K562 (cell line): ENCODE results near the gene SMIM21. TPM values are rescaled to one million over a fixed set of nuclear protein-coding genes. Genes with fewer than 3 reads are reported as not detected.

Experiments
- ATAC-seq: fragments of 200-7000 bp; cut with Tn5 transposase; 3 replicates; pipeline ENCODE4 v1.9.1; 2020; ENCODE audit warnings: moderate library complexity
- BruUV-seq: library from RNA; stranded (reverse); fragments of 400-500 nt; replicated peaks from 2 replicates; lab custom pipeline; 2021; lab: Mats Ljungman, UMichigan
- CTCF ChIA-PET: fragments of 300-600 bp; formaldehyde crosslinking; extraction: SDS; loops from one replicate; lab custom pipeline; 2021; ENCODE audit warnings: low intra/inter-chr PET ratio; lab: Yijun Ruan, JAX
- POLR2A ChIA-PET: fragments of 300-600, 350-650 bp; sonication (Branson Sonifier 250); formaldehyde crosslinking; extraction: SDS; loops from one replicate; lab custom pipeline; 2021; ENCODE audit warnings: antibody characterized with exemption, inconsistent platforms; lab: Yijun Ruan, JAX
- DNase-seq, 4 experiments: peaks; one replicate each; pipeline versions ENCODE4 v3.0.0 to v3.0.0-alpha.2; 2011 to 2018; ENCODE audit warnings: low spot score in 3 of 4, mixed read lengths in 3 of 4; ENCODE audit errors: extremely low read depth in 1 of 4
- FAIRE-seq: peaks from 2 replicates; lab custom pipeline; 2011; peaks lifted over from hg19 to GRCh38; lab: Jason Lieb, UNC
- H2AFZ ChIP-seq: 2 replicates; pipeline ENCODE4 v1.6.0; 2011; ENCODE audit warnings: low read depth, low read length, control low read depth, inconsistent platforms
- H3K27ac ChIP-seq: fragments of 200-600 bp; 3 replicates; pipeline ENCODE4 v1.8.0; 2011; ENCODE audit warnings: low read depth, mild to moderate bottlenecking, control low read depth, inconsistent platforms, low read length, moderate library complexity, mixed read lengths; ENCODE audit errors: extremely low read depth
- H3K27me3 ChIP-seq, 2 experiments: fragments of 300-600 bp in 1 of 2; 2 replicates in 1 of 2; 3 replicates in 1 of 2; pipeline versions ENCODE4 v1.6.0 to v1.8.0; 2011; ENCODE audit warnings: inconsistent platforms in 2 of 2, low read length in 2 of 2, mild to moderate bottlenecking in 1 of 2, mixed read lengths in 1 of 2, moderate library complexity in 1 of 2; ENCODE audit not compliant: control insufficient read depth in 2 of 2, insufficient read depth in 2 of 2
- H3K36me3 ChIP-seq: fragments of 300-600 bp; 3 replicates; pipeline ENCODE4 v1.8.0; 2011; ENCODE audit warnings: mild to moderate bottlenecking, low read length, inconsistent platforms; ENCODE audit not compliant: control insufficient read depth, insufficient read depth
- H3K4me1 ChIP-seq, 2 experiments: fragments of 200-600 bp in 1 of 2; replicated peaks in 1 of 2; 2 replicates in 1 of 2; 3 replicates in 1 of 2; pipeline versions ENCODE4 v1.5.1 to v1.8.0; 2011; ENCODE audit warnings: inconsistent platforms in 2 of 2, low read length in 2 of 2, mild to moderate bottlenecking in 1 of 2, mixed read lengths in 1 of 2, moderate library complexity in 1 of 2; ENCODE audit not compliant: control insufficient read depth in 2 of 2, insufficient read depth in 2 of 2
- H3K4me2 ChIP-seq: 2 replicates; pipeline ENCODE4 v1.6.1; 2011; ENCODE audit warnings: low read length, control low read depth, inconsistent platforms, mixed read lengths; ENCODE audit not compliant: insufficient read depth
- H3K4me3 ChIP-seq: fragments of 200-600 bp; sonication (generic), shearing (Covaris generic); 2 replicates; pipeline ENCODE4 v1.5.1; 2016; ENCODE audit warnings: control low read depth, inconsistent platforms
- H3K79me2 ChIP-seq: fragments of 200-600 bp; 3 replicates; pipeline ENCODE4 v1.8.0; 2011; ENCODE audit warnings: low read length, inconsistent platforms; ENCODE audit not compliant: control insufficient read depth, insufficient read depth
- H3K9ac ChIP-seq, 2 experiments: 2 replicates each; pipeline versions ENCODE4 v1.6.0 to v1.6.1; 2011; ENCODE audit warnings: low read depth in 2 of 2, low read length in 2 of 2, control low read depth in 1 of 2, inconsistent platforms in 1 of 2, mild to moderate bottlenecking in 1 of 2, mixed read lengths in 1 of 2; ENCODE audit not compliant: insufficient read depth in 1 of 2
- H3K9me1 ChIP-seq: one replicate; pipeline ENCODE4 v1.6.0; 2011; ENCODE audit warnings: inconsistent platforms, mild to moderate bottlenecking, low read length, moderate library complexity; ENCODE audit not compliant: control insufficient read depth, insufficient read depth
- H3K9me3 ChIP-seq: replicated peaks from 2 replicates; pipeline ENCODE4 v1.5.1; 2011; ENCODE audit warnings: low read depth, low read length, inconsistent platforms; ENCODE audit not compliant: control insufficient read depth, insufficient read depth
- H4K20me1 ChIP-seq: replicated peaks from 2 replicates; pipeline ENCODE4 v1.6.1; 2011; ENCODE audit warnings: low read length, inconsistent platforms, mixed read lengths; ENCODE audit not compliant: control insufficient read depth, insufficient read depth
- CEBPB ChIP-seq: fragments of 450-650 bp; IDR thresholded peaks from 2 replicates; pipeline ENCODE4 v1.6.1; 2016; ENCODE audit warnings: missing genetic modification characterization, missing compliant biosample characterization
- ETS1 ChIP-seq: conservative IDR thresholded peaks from 2 replicates; pipeline ENCODE4 v1.6.1; 2011; ENCODE audit warnings: low read depth, mild to moderate bottlenecking, low read length; ENCODE audit not compliant: control insufficient read depth
- GATAD2B ChIP-seq: fragments of 450-650 bp; IDR thresholded peaks from 2 replicates; pipeline ENCODE4 v1.6.1; 2017; ENCODE audit warnings: mild to moderate bottlenecking, borderline replicate concordance
- L3MBTL2 ChIP-seq: fragments of 450-650 bp; IDR thresholded peaks from 2 replicates; pipeline ENCODE4 v1.6.1; 2016; ENCODE audit warnings: mild to moderate bottlenecking, moderate library complexity
- MED1 ChIP-seq: sonication (generic); formaldehyde crosslinking; IDR thresholded peaks from 2 replicates; pipeline ENCODE4 v1.8.1; 2023; ENCODE audit warnings: missing genetic modification reagents, borderline replicate concordance
- POLR3G ChIP-seq: IDR thresholded peaks from 2 replicates; pipeline ENCODE4 v1.6.1; 2011; ENCODE audit not compliant: insufficient read length, insufficient replicate concordance; ENCODE audit errors: extremely low read depth
- SREBF1 ChIP-seq: fragments of 150-350 bp; IDR thresholded peaks from 2 replicates; pipeline ENCODE4 v1.6.1; 2014; ENCODE audit warnings: antibody characterized with exemption, low read depth, low read length, borderline replicate concordance
- TSHZ1 ChIP-seq: fragments of 250-450 bp; sonication (Bioruptor Pico); IDR thresholded peaks from 2 replicates; pipeline ENCODE4 v1.4.0; 2020; ENCODE audit warnings: mild to moderate bottlenecking, moderate library complexity
- ZNF311 ChIP-seq: fragments of 250-450 bp; sonication (Bioruptor Pico); IDR thresholded peaks from 2 replicates; pipeline ENCODE4 v1.4.0; 2020; ENCODE audit warnings: mild to moderate bottlenecking, moderate library complexity
- WGBS: fragments of 100-300 bp; shearing (Covaris generic); methylation state at CpG from one replicate; pipeline ENCODE4 v1.1.6; 2016; ENCODE audit warnings: low coverage, mixed read lengths; ENCODE audit not compliant: insufficient coverage; ENCODE audit errors: missing lambda C conversion rate; 5-methylcytosine and 5-hydroxymethylcytosine counted together
- in situ Hi-C: fragments of 300-500 bp; cut with MboI; formaldehyde crosslinking; loops from 4 replicates; pipeline ENCODE4 v1.15.0; 2018; ENCODE audit warnings: inconsistent platforms, mixed read lengths
- intact Hi-C: fragments of 100-400 bp; cut with micrococcal nuclease; formaldehyde crosslinking; loops from 2 replicates; pipeline ENCODE4 v1.14.2; 2022
- polyA plus RNA-seq, 8 experiments: library from polyadenylated mRNA; depleted of rRNA in 4 of 8; stranded (reverse) in 5 of 8; unstranded in 3 of 8; fragments of >200 nt; fragmentation: Nextera tagmentation in 2 of 8; fragmentation: Illumina TruSeq in 1 of 8; extraction: Ambion mirVana in 2 of 8; extraction: Trizol in 1 of 8; gene quantifications; 2 replicates each; pipeline versions ENCODE4 v1.2.1 to v1.2.3, GENCODE V29; 2011 to 2014; ENCODE audit warnings: inconsistent platforms in 1 of 8, missing spikeins in 1 of 8
- total RNA-seq, 7 experiments: library from RNA; depleted of rRNA in 6 of 7; stranded (reverse); fragments of >200 nt in 6 of 7; fragmentation: Illumina TruSeq in 2 of 7; extraction: Trizol in 2 of 7; gene quantifications; 2 replicates each; pipeline versions ENCODE4 v1.2.1 to v1.2.3, GENCODE V29; 2011 to 2021; ENCODE audit warnings: low replicate concordance in 1 of 7

The SMIM21 gene
- total and polyA plus RNA-seq, 9 of the 15 experiments (the other 6 are each of a cell fraction or from before 2014, with no cell fraction given): not detected

- no peak overlapping the region for H3K4me2 ChIP-seq
- TF ChIP-seq CEBPB: 0 out of 2 replicates have a peak, but pooled peaks have one; percentile 7
- TF ChIP-seq ZNF311: no peak
Observed at GRCh38 chr18:75364512-75365253, 62.8 kb downstream of the SMIM21 start.

GRCh38 chr18:75363446-75364225 is 63.9 kb downstream of the SMIM21 start:
- no peaks in the 10 kb centered on the region for H3K36me3 ChIP-seq
- no peak for ATAC-seq
- no peak for DNase-seq
- no peak for FAIRE-seq
- intact Hi-C loops: no loop called here
- no peak overlapping the region for H3K4me3 ChIP-seq
- ChIA-PET CTCF (no interaction called here), POLR2A (no interaction called here)
- H3K9me1 ChIP-seq: no peaks in the 10 kb centered on the region
- no peaks in the 10 kb centered on the region for H3K9me3 ChIP-seq
- H4K20me1 ChIP-seq: no peaks in the 10 kb centered on the region
- no peak overlapping the region for H3K4me2 ChIP-seq
- peaks cover 0 to 31% of the 10 kb centered on the region in 2 experiments; a peak in 4 of 5 replicates for H3K27me3 ChIP-seq
- 5% methylated on average over 13 of the region's 13 CpGs for WGBS
- no peak overlapping the region for H2AFZ ChIP-seq
- H3K4me1 ChIP-seq: no peaks in the 10 kb centered on the region
- no peaks in the 10 kb centered on the region for H3K79me2 ChIP-seq
- no peak overlapping the region for H3K27ac ChIP-seq
- BruUV-seq: no TSS peak
- no peak overlapping the region for H3K9ac ChIP-seq
- in situ Hi-C loops: no loop called here
- TF ChIP-seq L3MBTL2: no peak
- no peak for TF ChIP-seq TSHZ1 (CRISPR knock-in tag)
- no peak for TF ChIP-seq POLR3G
- TF ChIP-seq GATAD2B: no peak
- no peak for TF ChIP-seq MED1
- TF ChIP-seq ETS1: no peak
- TF ChIP-seq SREBF1: no peak

More at GRCh38 chr18:75364512-75365253, 62.8 kb downstream of the SMIM21 start:
- Histone ChIP-seq H4K20me1 (no peaks in the 10 kb centered on the region), H2AFZ (no peak overlapping the region), H3K9ac (no peak overlapping the region), H3K27ac (no peak overlapping the region), H3K79me2 (no peaks in the 10 kb centered on the region), H3K4me1 (no peaks in the 10 kb centered on the region), H3K4me3 (no peak overlapping the region), H3K9me1 (no peaks in the 10 kb centered on the region), H3K36me3 (no peaks in the 10 kb centered on the region), H3K9me3 (no peaks in the 10 kb centered on the region), H3K27me3 (peaks cover 0 to 42% of the 10 kb centered on the region in 2 experiments; a peak in 4 of 5 replicates)
- ChIA-PET CTCF (no interaction called here), POLR2A (no interaction called here)
- FAIRE-seq: no peak
- no TSS peak for BruUV-seq
- 0% methylated on average over 11 of the region's 13 CpGs for WGBS
- no peak for DNase-seq
- in situ Hi-C loops (no loop called here), intact Hi-C loops (no loop called here)
- ATAC-seq: no peak
